Loucy (cell line): ENCODE data around the gene GPHN.

Experiments used
- CTCF ChIP-seq: fragments of 200-600 bp; sonication (generic); conservative IDR thresholded peaks from 2 replicates; pipeline ENCODE4 v1.5.1; 2014; ENCODE audit warnings: mild to moderate bottlenecking, antibody characterized with exemption, low read length
- EZH2phosphoT487 ChIP-seq: fragments of 200-600 bp; IDR thresholded peaks from 2 replicates; pipeline ENCODE4 v1.6.1; 2018; ENCODE audit warnings: antibody characterized with exemption, mild to moderate bottlenecking, moderate library complexity, borderline replicate concordance

GRCh38 chr14:66802962-66803361 is 295.0 kb downstream of the GPHN start:
- no peak for TF ChIP-seq CTCF
- no peak for TF ChIP-seq EZH2phosphoT487
